Measurements from ENCODE around the gene NCK2.

Gene NCK2

GRCh38 chr2:105849431-105850179 lies 104.9 kb downstream of the NCK2 start:
- DNase-seq (ENCODE audit: low spot score) = no peak

GRCh38 chr2:105852066-105852465 lies 107.4 kb downstream of the NCK2 start:
- no peak for DNase-seq (ENCODE audit: low spot score)

- DNase-seq (ENCODE audit: low spot score) = no peak
These were observed 108.8 kb downstream of the NCK2 start for GRCh38 chr2:105853354-105854088.

- no peak for DNase-seq (ENCODE audit: low spot score)
These were observed 110.3 kb downstream of the NCK2 start for GRCh38 chr2:105854972-105855371.

- DNase-seq (ENCODE audit: low spot score) = no peak
These were observed 111.9 kb downstream of the NCK2 start for GRCh38 chr2:105856581-105856980.

GRCh38 chr2:105857076-105857740 lies 112.5 kb downstream of the NCK2 start:
- peak; percentile 85 for DNase-seq (ENCODE audit: low spot score)

GRCh38 chr2:105858868-105859693 lies 114.4 kb downstream of the NCK2 start:
- DNase-seq (ENCODE audit: low spot score) = no peak

GRCh38 chr2:105859694-105859951 lies 114.9 kb downstream of the NCK2 start:
- no peak for DNase-seq (ENCODE audit: low spot score)

GRCh38 chr2:105860567-105860966 lies 115.9 kb downstream of the NCK2 start:
- DNase-seq (ENCODE audit: low spot score) = no peak

GRCh38 chr2:105861200-105861599 lies 116.5 kb downstream of the NCK2 start:
- DNase-seq (ENCODE audit: low spot score) = no peak

- no peak for DNase-seq (ENCODE audit: low spot score)
These were observed 118.1 kb downstream of the NCK2 start for GRCh38 chr2:105862843-105863242.

- DNase-seq (ENCODE audit: low spot score) = no peak
These were observed 119.5 kb downstream of the NCK2 start for GRCh38 chr2:105864262-105864661.

- no peak for DNase-seq (ENCODE audit: low spot score)
These were observed 120.7 kb downstream of the NCK2 start for GRCh38 chr2:105865222-105865913.

- DNase-seq (ENCODE audit: low spot score) = no peak
These were observed 121.8 kb downstream of the NCK2 start for GRCh38 chr2:105866216-105867185.

- DNase-seq (ENCODE audit: low spot score) = no peak
These were observed 122.9 kb downstream of the NCK2 start for GRCh38 chr2:105867587-105867986.

- no peak for DNase-seq (ENCODE audit: low spot score)
These were observed 123.3 kb downstream of the NCK2 start for GRCh38 chr2:105868060-105868459.

- peak; percentile 55 for DNase-seq (ENCODE audit: low spot score)
These were observed 124.6 kb downstream of the NCK2 start for GRCh38 chr2:105869341-105869740.

GRCh38 chr2:105870062-105870461 lies 125.3 kb downstream of the NCK2 start:
- DNase-seq (ENCODE audit: low spot score) = no peak

- DNase-seq (ENCODE audit: low spot score) = no peak
These were observed 126.1 kb downstream of the NCK2 start for GRCh38 chr2:105870858-105871257.

GRCh38 chr2:105872142-105872728 lies 127.5 kb downstream of the NCK2 start:
- no peak for DNase-seq (ENCODE audit: low spot score)
